CD1c-positive myeloid dendritic cell (primary cell): ENCODE results near the gene RPL12.

Source experiments
- DNase-seq: peaks from one replicate; pipeline ENCODE4 v3.0.0-alpha.2; 2016; ENCODE audit errors: extremely low spot score

Gene RPL12

DNA sequence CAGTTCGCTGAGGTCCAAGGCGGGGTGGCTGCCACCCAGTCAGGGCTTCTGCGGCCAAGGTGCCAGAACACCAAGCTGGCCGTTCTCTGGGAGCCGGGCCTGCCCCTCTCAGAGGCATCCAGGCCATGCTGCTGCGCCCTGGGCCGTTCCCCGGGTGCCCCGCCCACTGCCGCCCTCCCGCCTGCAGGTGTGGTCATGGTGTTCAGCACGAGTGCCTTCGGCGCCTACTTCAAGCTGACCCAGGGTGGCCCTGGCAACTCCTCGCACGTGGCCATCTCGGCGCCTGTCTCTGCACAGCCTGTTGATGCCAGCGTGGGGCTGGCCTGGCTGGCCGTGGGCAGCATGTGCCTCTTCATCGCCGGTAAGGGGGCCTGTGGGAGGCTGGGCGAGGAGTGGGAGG lies 46.6 kb downstream of the RPL12 start:
- no peak for DNase-seq

GRCh38 chr9:127403507-127404192 lies 47.6 kb downstream of the RPL12 start:
- DNase-seq, result no peak

- no peak for DNase-seq
Measured at GRCh38 chr9:127402401-127403090, 48.7 kb downstream of the RPL12 start.

DNA sequence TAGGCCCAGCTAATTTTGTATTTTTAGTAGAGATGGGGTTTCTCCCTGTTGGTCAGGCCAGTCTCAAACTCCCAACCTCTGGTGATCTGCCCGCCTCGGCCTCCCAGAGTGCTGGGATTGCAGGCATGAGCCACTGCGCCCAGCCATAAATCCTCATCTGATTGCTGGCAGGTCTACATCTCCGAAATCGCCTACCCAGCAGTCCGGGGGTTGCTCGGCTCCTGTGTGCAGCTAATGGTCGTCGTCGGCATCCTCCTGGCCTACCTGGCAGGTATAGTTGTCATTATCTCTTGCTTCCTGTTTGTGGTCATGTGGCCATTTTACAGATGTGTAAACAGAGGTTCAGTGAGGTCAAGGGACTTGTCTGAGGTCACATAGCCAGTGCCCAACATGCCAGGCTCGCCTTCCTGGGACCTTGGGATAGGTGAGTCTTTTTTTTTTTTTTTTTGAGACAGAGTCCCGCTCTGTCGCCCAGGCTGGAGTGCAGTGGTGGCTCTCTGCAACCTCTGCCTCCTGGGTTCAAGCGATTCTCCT lies 51.4 kb downstream of the RPL12 start:
- DNase-seq, result no peak

DNA sequence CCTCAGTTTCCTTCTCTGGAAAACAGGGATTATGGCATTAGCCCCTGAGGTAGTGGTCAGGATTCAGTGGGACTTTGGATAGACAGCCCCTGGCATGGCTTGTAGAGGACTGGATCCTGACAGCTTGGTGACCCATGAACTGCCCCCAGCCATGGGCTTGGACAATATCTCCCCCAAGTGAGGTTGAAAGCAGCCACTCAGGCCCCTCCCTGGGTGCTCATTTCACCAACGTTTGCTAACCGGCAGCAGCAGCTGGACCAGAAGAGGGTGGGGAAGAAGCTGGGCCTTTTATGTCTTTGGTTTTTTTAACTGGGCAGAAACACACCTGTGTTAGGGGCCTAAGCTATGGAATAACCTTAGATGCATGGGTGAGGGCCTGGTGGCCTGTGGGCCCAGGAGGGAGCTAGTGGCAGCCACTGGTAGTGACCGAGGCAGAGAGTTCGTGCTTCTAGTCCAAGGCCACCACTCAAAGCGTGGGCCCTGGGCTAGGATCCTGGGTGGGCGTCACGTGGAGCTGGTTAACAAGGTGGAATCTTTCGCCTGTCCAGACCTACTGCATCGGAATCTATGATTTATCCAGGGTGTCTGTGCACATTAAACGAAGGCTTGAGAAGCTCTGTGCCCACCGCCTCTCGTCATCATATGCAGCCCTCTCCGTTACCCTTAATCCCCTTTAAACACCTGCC lies 52.3 kb downstream of the RPL12 start:
- no peak for DNase-seq

GRCh38 chr9:127398275-127398647 lies 52.9 kb downstream of the RPL12 start:
- DNase-seq, result no peak
